Activated CD4-positive, alpha-beta memory T cell treated with anti-CD3 and anti-CD28 coated beads for 36 hours (primary cell): ENCODE results near the gene SORCS1. TPM values are rescaled to one million over a fixed set of nuclear protein-coding genes. Genes with fewer than 3 reads are reported as not detected.

Experiments used
- CTCF ChIA-PET: fragments of 350-600 bp; sonication (Branson Sonifier 250); formaldehyde crosslinking; loops from one replicate; lab custom pipeline; 2021; ENCODE audit warnings: antibody characterized with exemption, inconsistent platforms; lab: Charles Lee
- POLR2A ChIA-PET: fragments of 350-600 bp; sonication (Branson Sonifier 250); formaldehyde crosslinking; loops from one replicate; lab custom pipeline; 2021; ENCODE audit warnings: antibody characterized with exemption; lab: Charles Lee
- DNase-seq: peaks from one replicate; pipeline ENCODE4 v3.0.0-alpha.2; 2020
- H3K27ac Mint-ChIP-seq: one replicate; pipeline ENCODE4 v1.8.0; 2021; ENCODE audit warnings: mixed read lengths
- H3K27me3 Mint-ChIP-seq: one replicate; pipeline ENCODE4 v1.8.0; 2021; ENCODE audit warnings: mixed read lengths
- H3K36me3 Mint-ChIP-seq: one replicate; pipeline ENCODE4 v1.8.0; 2021; ENCODE audit warnings: mixed read lengths
- H3K4me1 Mint-ChIP-seq: one replicate; pipeline ENCODE4 v1.8.0; 2021; ENCODE audit warnings: low read depth, mixed read lengths
- H3K4me3 Mint-ChIP-seq: one replicate; pipeline ENCODE4 v1.8.0; 2021; ENCODE audit warnings: mild to moderate bottlenecking, mixed read lengths
- H3K9me3 Mint-ChIP-seq: one replicate; pipeline ENCODE4 v1.8.0; 2021; ENCODE audit warnings: mixed read lengths
- intact Hi-C: fragments of 100-400 bp; cut with micrococcal nuclease; formaldehyde crosslinking; loops from one replicate; pipeline ENCODE4 v1.15.1; 2023
- total RNA-seq, 2 experiments: library from RNA; stranded (reverse); gene quantifications; one replicate each; pipeline ENCODE4 v1.2.3, GENCODE V29; 2021

The SORCS1 gene
- total RNA-seq, 2 experiments from 2014 or later, result not detected

GRCh38 chr10:106877574-106877973 lies 286.9 kb downstream of the SORCS1 start:
- intact Hi-C loops, result no loop called here
- Mint-ChIP-seq H3K36me3 (no peaks in the 10 kb centered on the region), H3K4me1 (no peaks in the 10 kb centered on the region), H3K4me3 (no peak overlapping the region), H3K9me3 (peaks cover 17% of the 10 kb centered on the region), H3K27me3 (no peaks in the 10 kb centered on the region), H3K27ac (no peak overlapping the region)
- ChIA-PET POLR2A (no interaction called here), CTCF (no interaction called here)
- DNase-seq, result no peak

GRCh38 chr10:106874604-106874889 lies 290.0 kb downstream of the SORCS1 start:
- Mint-ChIP-seq H3K27me3 (no peaks in the 10 kb centered on the region), H3K4me1 (no peaks in the 10 kb centered on the region), H3K36me3 (no peaks in the 10 kb centered on the region), H3K4me3 (no peak overlapping the region), H3K9me3 (peaks cover 30% of the 10 kb centered on the region), H3K27ac (no peak overlapping the region)
- ChIA-PET POLR2A (no interaction called here), CTCF (no interaction called here)
- intact Hi-C loops, result no loop called here
- no peak for DNase-seq

GRCh38 chr10:106873770-106874603 lies 290.5 kb downstream of the SORCS1 start:
- DNase-seq, result no peak
- ChIA-PET CTCF (no interaction called here), POLR2A (no interaction called here)
- no peak overlapping the region for H3K27ac Mint-ChIP-seq
- H3K27me3 Mint-ChIP-seq, result no peaks in the 10 kb centered on the region
- intact Hi-C loops, result no loop called here
- H3K9me3 Mint-ChIP-seq, result peaks cover 27% of the 10 kb centered on the region
- H3K4me3 Mint-ChIP-seq, result no peak overlapping the region
- no peaks in the 10 kb centered on the region for H3K4me1 Mint-ChIP-seq
- no peaks in the 10 kb centered on the region for H3K36me3 Mint-ChIP-seq

GRCh38 chr10:106872176-106872575 lies 292.3 kb downstream of the SORCS1 start:
- intact Hi-C loops, result no loop called here
- Mint-ChIP-seq H3K27ac (no peak overlapping the region), H3K4me1 (no peaks in the 10 kb centered on the region), H3K9me3 (peaks cover 25% of the 10 kb centered on the region), H3K27me3 (no peaks in the 10 kb centered on the region), H3K36me3 (no peaks in the 10 kb centered on the region), H3K4me3 (no peak overlapping the region)
- POLR2A ChIA-PET, result no interaction called here
- CTCF ChIA-PET, result no interaction called here
- no peak for DNase-seq

GRCh38 chr10:106866244-106866845 lies 298.2 kb downstream of the SORCS1 start:
- no peak overlapping the region for H3K4me3 Mint-ChIP-seq
- H3K27me3 Mint-ChIP-seq, result no peaks in the 10 kb centered on the region
- H3K9me3 Mint-ChIP-seq, result peaks cover 18% of the 10 kb centered on the region
- intact Hi-C loops, result no loop called here
- no peaks in the 10 kb centered on the region for H3K4me1 Mint-ChIP-seq
- H3K27ac Mint-ChIP-seq, result no peak overlapping the region
- no peak for DNase-seq
- CTCF ChIA-PET, result no interaction called here
- POLR2A ChIA-PET, result no interaction called here
- no peaks in the 10 kb centered on the region for H3K36me3 Mint-ChIP-seq

GRCh38 chr10:106864031-106864430 lies 300.5 kb downstream of the SORCS1 start:
- CTCF ChIA-PET, result no interaction called here
- Mint-ChIP-seq H3K4me1 (no peaks in the 10 kb centered on the region), H3K27me3 (no peaks in the 10 kb centered on the region), H3K9me3 (peaks cover 10% of the 10 kb centered on the region), H3K4me3 (no peak overlapping the region), H3K27ac (no peak overlapping the region), H3K36me3 (no peaks in the 10 kb centered on the region)
- POLR2A ChIA-PET, result no interaction called here
- DNase-seq, result no peak
- intact Hi-C loops, result no loop called here

- intact Hi-C loops, result no loop called here
- Mint-ChIP-seq H3K36me3 (no peaks in the 10 kb centered on the region), H3K4me1 (no peaks in the 10 kb centered on the region), H3K27ac (no peak overlapping the region), H3K27me3 (no peaks in the 10 kb centered on the region), H3K9me3 (peaks cover 10% of the 10 kb centered on the region), H3K4me3 (no peak overlapping the region)
- DNase-seq, result no peak
- ChIA-PET CTCF (no interaction called here), POLR2A (no interaction called here)
These were observed 301.0 kb downstream of the SORCS1 start for GRCh38 chr10:106863549-106863948.

- H3K9me3 Mint-ChIP-seq, result peaks cover 11% of the 10 kb centered on the region
- DNase-seq, result no peak
- H3K4me1 Mint-ChIP-seq, result no peaks in the 10 kb centered on the region
- no peak overlapping the region for H3K27ac Mint-ChIP-seq
- no peak overlapping the region for H3K4me3 Mint-ChIP-seq
- ChIA-PET CTCF (no interaction called here), POLR2A (no interaction called here)
- no peaks in the 10 kb centered on the region for H3K27me3 Mint-ChIP-seq
- intact Hi-C loops, result no loop called here
- no peaks in the 10 kb centered on the region for H3K36me3 Mint-ChIP-seq
These were observed 304.4 kb downstream of the SORCS1 start for GRCh38 chr10:106859892-106860652.

- no peaks in the 10 kb centered on the region for H3K27me3 Mint-ChIP-seq
- POLR2A ChIA-PET, result no interaction called here
These were observed 306.8 kb downstream of the SORCS1 start for GRCh38 chr10:106857728-106858127.

GRCh38 chr10:106857213-106857612 lies 307.3 kb downstream of the SORCS1 start:
- H3K9me3 Mint-ChIP-seq, result peaks cover 11% of the 10 kb centered on the region
- no peaks in the 10 kb centered on the region for H3K4me1 Mint-ChIP-seq
- H3K27me3 Mint-ChIP-seq, result no peaks in the 10 kb centered on the region
- no peaks in the 10 kb centered on the region for H3K36me3 Mint-ChIP-seq
- intact Hi-C loops, result no loop called here
- DNase-seq, result no peak
- POLR2A ChIA-PET, result no interaction called here
- H3K27ac Mint-ChIP-seq, result no peak overlapping the region
- no peak overlapping the region for H3K4me3 Mint-ChIP-seq
- CTCF ChIA-PET, result no interaction called here

More at GRCh38 chr10:106857728-106858127, 306.8 kb downstream of the SORCS1 start:
- Mint-ChIP-seq H3K9me3 (peaks cover 11% of the 10 kb centered on the region), H3K27ac (no peak overlapping the region), H3K4me1 (no peaks in the 10 kb centered on the region), H3K4me3 (no peak overlapping the region), H3K36me3 (no peaks in the 10 kb centered on the region)
- intact Hi-C loops, result no loop called here
- CTCF ChIA-PET, result no interaction called here
- DNase-seq, result no peak

- CTCF ChIA-PET, result no interaction called here
- intact Hi-C loops, result no loop called here
- Mint-ChIP-seq H3K9me3 (peaks cover 3% of the 10 kb centered on the region), H3K4me3 (no peak overlapping the region), H3K27me3 (no peaks in the 10 kb centered on the region), H3K4me1 (no peaks in the 10 kb centered on the region), H3K27ac (no peak overlapping the region), H3K36me3 (no peaks in the 10 kb centered on the region)
- no peak for DNase-seq
- POLR2A ChIA-PET, result no interaction called here
These were observed 327.4 kb downstream of the SORCS1 start for GRCh38 chr10:106836933-106837663.

- POLR2A ChIA-PET, result no interaction called here
- intact Hi-C loops, result no loop called here
- DNase-seq, result no peak
- Mint-ChIP-seq H3K27me3 (no peaks in the 10 kb centered on the region), H3K4me1 (no peaks in the 10 kb centered on the region), H3K9me3 (peaks cover 3% of the 10 kb centered on the region), H3K36me3 (no peaks in the 10 kb centered on the region), H3K4me3 (no peak overlapping the region), H3K27ac (no peak overlapping the region)
- CTCF ChIA-PET, result no interaction called here
These were observed 331.7 kb downstream of the SORCS1 start for GRCh38 chr10:106832846-106833245.
